Ovary (tissue), 3 donors: Measurements from ENCODE around the gene PPFIA4.

ENCODE experiments used
- EP300 ChIP-seq: sonication (generic); formaldehyde crosslinking; IDR thresholded peaks from one replicate; pipeline ENCODE4 v1.6.1; 2017; ENCODE audit warnings: antibody characterized with exemption
- POLR2A ChIP-seq: fragments of 450-650 bp; IDR thresholded peaks from one replicate; pipeline ENCODE4 v1.6.1; 2017; ENCODE audit warnings: antibody characterized with exemption, mild to moderate bottlenecking, moderate library complexity
- TF ChIP-seq, protein P1 (sequence below), 3 donors: fragments of 450-650 bp in 2 of 3; fragments of 200-600 bp in 1 of 3; IDR thresholded peaks; one replicate each; pipeline versions ENCODE4 v1.5.1 to v1.8.0; 2016 to 2022; ENCODE audit warnings: antibody characterized with exemption in 3 of 3, mild to moderate bottlenecking in 1 of 3
- donor health status: DM: no; HTN: no; CAD: no.

DNA sequence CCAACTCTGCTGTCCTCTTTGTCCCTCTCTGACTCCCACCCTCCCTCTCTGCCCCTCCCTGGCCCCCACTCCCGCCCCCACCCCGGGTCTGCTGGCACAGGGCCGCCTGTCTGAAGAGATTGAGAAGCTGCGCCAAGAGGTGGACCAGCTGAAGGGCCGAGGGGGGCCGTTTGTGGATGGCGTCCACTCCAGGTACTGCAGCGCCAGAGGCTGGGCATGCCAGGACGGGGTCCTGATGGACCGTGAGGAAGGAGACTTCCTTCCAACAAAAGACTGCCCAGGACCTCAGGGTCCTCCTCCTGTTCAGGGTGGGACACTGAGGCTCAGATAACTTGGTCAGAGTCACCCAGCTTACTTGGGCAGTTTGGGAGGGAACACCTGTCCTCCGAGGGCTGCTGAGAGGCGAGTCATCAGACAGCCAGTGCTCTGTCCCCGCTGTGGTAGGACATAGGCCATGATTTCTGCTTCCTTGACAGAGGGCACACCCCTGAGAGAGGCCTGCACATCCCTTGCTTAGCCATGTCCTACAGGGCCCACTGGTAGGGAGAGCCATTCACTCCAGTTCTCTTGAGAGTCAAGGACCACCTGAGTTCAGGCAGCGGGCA is 23.4 kb downstream of the PPFIA4 start:
- TF ChIP-seq POLR2A (no peak), EP300 (no peak)
- TF ChIP-seq, protein P1, sequence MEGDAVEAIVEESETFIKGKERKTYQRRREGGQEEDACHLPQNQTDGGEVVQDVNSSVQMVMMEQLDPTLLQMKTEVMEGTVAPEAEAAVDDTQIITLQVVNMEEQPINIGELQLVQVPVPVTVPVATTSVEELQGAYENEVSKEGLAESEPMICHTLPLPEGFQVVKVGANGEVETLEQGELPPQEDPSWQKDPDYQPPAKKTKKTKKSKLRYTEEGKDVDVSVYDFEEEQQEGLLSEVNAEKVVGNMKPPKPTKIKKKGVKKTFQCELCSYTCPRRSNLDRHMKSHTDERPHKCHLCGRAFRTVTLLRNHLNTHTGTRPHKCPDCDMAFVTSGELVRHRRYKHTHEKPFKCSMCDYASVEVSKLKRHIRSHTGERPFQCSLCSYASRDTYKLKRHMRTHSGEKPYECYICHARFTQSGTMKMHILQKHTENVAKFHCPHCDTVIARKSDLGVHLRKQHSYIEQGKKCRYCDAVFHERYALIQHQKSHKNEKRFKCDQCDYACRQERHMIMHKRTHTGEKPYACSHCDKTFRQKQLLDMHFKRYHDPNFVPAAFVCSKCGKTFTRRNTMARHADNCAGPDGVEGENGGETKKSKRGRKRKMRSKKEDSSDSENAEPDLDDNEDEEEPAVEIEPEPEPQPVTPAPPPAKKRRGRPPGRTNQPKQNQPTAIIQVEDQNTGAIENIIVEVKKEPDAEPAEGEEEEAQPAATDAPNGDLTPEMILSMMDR (IDR thresholded peaks at IDR 0.05): no peak
